SK-N-SH treated with all-trans-retinoic acid at 6 μM for 48 hours (cell line): Measurements from ENCODE around the gene SEMA5A.

Experiments used
- ATAC-seq: fragments of 200-7000 bp; cut with Tn5 transposase; 3 replicates; pipeline ENCODE4 v1.9.1; 2020; ENCODE audit warnings: mild to moderate bottlenecking, moderate library complexity
- BACH2 ChIP-seq: fragments of 250-450 bp; sonication (Bioruptor Pico); IDR thresholded peaks from 2 replicates; pipeline ENCODE4 v1.9.0; 2021; ENCODE audit warnings: mild to moderate bottlenecking, borderline replicate concordance
- CSDC2 ChIP-seq: fragments of 250-450 bp; sonication (Bioruptor Pico); IDR thresholded peaks from 2 replicates; pipeline ENCODE4 v1.5.0; 2020; ENCODE audit warnings: mild to moderate bottlenecking, moderate library complexity
- ESRRG ChIP-seq: fragments of 250-450 bp; sonication (Bioruptor Pico); IDR thresholded peaks from 2 replicates; pipeline ENCODE4 v1.6.1; 2021; ENCODE audit warnings: mild to moderate bottlenecking
- GLIS3 ChIP-seq: fragments of 250-450 bp; sonication (Bioruptor Pico); IDR thresholded peaks from 2 replicates; pipeline ENCODE4 v1.5.0; 2020; ENCODE audit warnings: mild to moderate bottlenecking, moderate library complexity
- ISL1 ChIP-seq: fragments of 250-450 bp; sonication (Bioruptor Pico); IDR thresholded peaks from 2 replicates; pipeline ENCODE4 v2.1.2; 2022; ENCODE audit warnings: mild to moderate bottlenecking, moderate library complexity
- OSR1 ChIP-seq: fragments of 250-450 bp; sonication (Bioruptor Pico); IDR thresholded peaks from 2 replicates; pipeline ENCODE4 v1.8.0; 2022; ENCODE audit warnings: moderate library complexity, mild to moderate bottlenecking, inconsistent platforms
- PPARA ChIP-seq: fragments of 250-450 bp; sonication (Bioruptor Pico); IDR thresholded peaks from 2 replicates; pipeline ENCODE4 v1.5.0; 2020; ENCODE audit warnings: mild to moderate bottlenecking, borderline replicate concordance
- SNAI2 ChIP-seq: fragments of 250-450 bp; sonication (Bioruptor Pico); IDR thresholded peaks from 2 replicates; pipeline ENCODE4 v1.5.0; 2020; ENCODE audit warnings: mild to moderate bottlenecking, moderate library complexity
- TCF4 ChIP-seq: fragments of 250-450 bp; sonication (Bioruptor Pico); IDR thresholded peaks from 2 replicates; pipeline ENCODE4 v1.8.0; 2021; ENCODE audit warnings: mild to moderate bottlenecking, moderate library complexity, borderline replicate concordance
- TOX ChIP-seq: fragments of 250-450 bp; sonication (Bioruptor Pico); IDR thresholded peaks from 2 replicates; pipeline ENCODE4 v1.8.0; 2021; ENCODE audit warnings: mild to moderate bottlenecking, moderate library complexity, borderline replicate concordance
- ZC3H10 ChIP-seq: fragments of 250-450 bp; sonication (Bioruptor Pico); IDR thresholded peaks from 2 replicates; pipeline ENCODE4 v1.5.1; 2021; ENCODE audit warnings: mild to moderate bottlenecking, moderate library complexity
- ZFP3 ChIP-seq: fragments of 250-450 bp; sonication (Bioruptor Pico); IDR thresholded peaks from 2 replicates; pipeline ENCODE4 v1.5.0; 2020; ENCODE audit warnings: mild to moderate bottlenecking, moderate library complexity
- ZNF565 ChIP-seq: fragments of 450-650 bp; formaldehyde crosslinking; conservative IDR thresholded peaks from 2 replicates; pipeline ENCODE4 v1.5.0; 2020; ENCODE audit warnings: low read depth, mild to moderate bottlenecking, moderate library complexity
- ZNF70 ChIP-seq: fragments of 450-650 bp; formaldehyde crosslinking; IDR thresholded peaks from 2 replicates; pipeline ENCODE4 v1.5.0; 2020; ENCODE audit warnings: mild to moderate bottlenecking, moderate library complexity
- ZNF8 ChIP-seq: fragments of 450-650 bp; formaldehyde crosslinking; IDR thresholded peaks from 2 replicates; pipeline ENCODE4 v1.5.0; 2020; ENCODE audit warnings: mild to moderate bottlenecking, moderate library complexity
- TF ChIP-seq, protein P1 (sequence below): fragments of 250-450 bp; sonication (Bioruptor Pico); IDR thresholded peaks from 2 replicates; pipeline ENCODE4 v1.8.0; 2021; ENCODE audit warnings: low read depth, mild to moderate bottlenecking, moderate library complexity, borderline replicate concordance
- TF ChIP-seq, protein P2 (sequence below): fragments of 250-450 bp; sonication (Bioruptor Pico); IDR thresholded peaks from 2 replicates; pipeline ENCODE4 v1.5.1; 2020; ENCODE audit warnings: low read depth, mild to moderate bottlenecking, moderate library complexity
- TF ChIP-seq, protein P3 (sequence below): fragments of 250-450 bp; sonication (Bioruptor Pico); IDR thresholded peaks from 2 replicates; pipeline ENCODE4 v1.8.0; 2020; ENCODE audit warnings: mild to moderate bottlenecking, moderate library complexity, borderline replicate concordance
- TF ChIP-seq, protein P4 (sequence below): fragments of 250-450 bp; sonication (Bioruptor Pico); IDR thresholded peaks from 2 replicates; pipeline ENCODE4 v1.5.0; 2020; ENCODE audit warnings: mild to moderate bottlenecking, moderate library complexity
- TF ChIP-seq, protein P5 (sequence below): fragments of 250-450 bp; sonication (Bioruptor Pico); IDR thresholded peaks from 2 replicates; pipeline ENCODE4 v1.5.1; 2021; ENCODE audit warnings: mild to moderate bottlenecking, moderate library complexity

The SEMA5A gene

DNA sequence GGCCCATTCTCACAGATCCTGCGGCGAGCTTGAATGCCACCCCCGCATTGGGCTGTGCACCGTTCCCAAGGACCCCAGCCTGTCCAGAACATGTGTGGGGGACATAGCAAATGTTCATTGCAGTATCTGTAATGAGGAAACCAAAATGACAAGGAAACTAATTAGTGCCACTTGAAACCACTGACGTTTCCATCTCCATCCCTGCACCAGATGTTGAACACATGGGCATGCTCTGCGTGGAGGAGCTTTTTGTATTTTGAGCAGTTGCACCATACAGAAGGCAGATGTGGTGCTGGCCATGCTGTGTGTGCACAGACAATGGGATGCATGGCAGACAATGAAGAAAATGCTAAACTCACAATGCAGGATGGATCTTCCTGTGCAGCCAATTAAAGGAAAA is 437.7 kb downstream of the SEMA5A start (continued):
- no peak for TF ChIP-seq ZFP3 (CRISPR knock-in tag)

DNA sequence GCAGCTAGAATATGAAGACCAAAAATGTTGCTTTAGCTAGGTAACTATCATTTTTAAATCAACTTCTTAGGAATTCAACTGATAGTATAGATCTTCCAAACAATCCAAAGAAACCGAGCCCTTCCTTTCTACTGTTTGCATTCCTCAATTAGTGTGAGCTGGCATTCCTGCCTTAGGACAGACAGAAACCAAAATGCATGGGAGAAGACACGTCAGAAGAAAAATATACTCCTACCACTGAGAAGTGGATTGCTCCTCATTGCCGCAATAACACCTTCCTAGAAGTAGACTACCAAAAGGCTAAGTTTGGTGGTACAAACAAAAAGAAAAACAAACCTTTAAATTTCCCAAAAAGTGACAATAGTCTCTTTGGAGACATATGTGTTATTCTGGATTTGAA is 440.0 kb downstream of the SEMA5A start:
- no peak for ATAC-seq
- no peak for TF ChIP-seq TCF4 (CRISPR knock-in tag)
- no peak for TF ChIP-seq ISL1 (CRISPR knock-in tag)
- TF ChIP-seq, protein P1, sequence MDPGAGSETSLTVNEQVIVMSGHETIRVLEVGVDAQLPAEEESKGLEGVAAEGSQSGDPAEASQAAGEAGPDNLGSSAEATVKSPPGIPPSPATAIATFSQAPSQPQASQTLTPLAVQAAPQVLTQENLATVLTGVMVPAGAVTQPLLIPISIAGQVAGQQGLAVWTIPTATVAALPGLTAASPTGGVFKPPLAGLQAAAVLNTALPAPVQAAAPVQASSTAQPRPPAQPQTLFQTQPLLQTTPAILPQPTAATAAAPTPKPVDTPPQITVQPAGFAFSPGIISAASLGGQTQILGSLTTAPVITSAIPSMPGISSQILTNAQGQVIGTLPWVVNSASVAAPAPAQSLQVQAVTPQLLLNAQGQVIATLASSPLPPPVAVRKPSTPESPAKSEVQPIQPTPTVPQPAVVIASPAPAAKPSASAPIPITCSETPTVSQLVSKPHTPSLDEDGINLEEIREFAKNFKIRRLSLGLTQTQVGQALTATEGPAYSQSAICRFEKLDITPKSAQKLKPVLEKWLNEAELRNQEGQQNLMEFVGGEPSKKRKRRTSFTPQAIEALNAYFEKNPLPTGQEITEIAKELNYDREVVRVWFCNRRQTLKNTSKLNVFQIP (CRISPR knock-in tag): no peak
- TF ChIP-seq, protein P2, sequence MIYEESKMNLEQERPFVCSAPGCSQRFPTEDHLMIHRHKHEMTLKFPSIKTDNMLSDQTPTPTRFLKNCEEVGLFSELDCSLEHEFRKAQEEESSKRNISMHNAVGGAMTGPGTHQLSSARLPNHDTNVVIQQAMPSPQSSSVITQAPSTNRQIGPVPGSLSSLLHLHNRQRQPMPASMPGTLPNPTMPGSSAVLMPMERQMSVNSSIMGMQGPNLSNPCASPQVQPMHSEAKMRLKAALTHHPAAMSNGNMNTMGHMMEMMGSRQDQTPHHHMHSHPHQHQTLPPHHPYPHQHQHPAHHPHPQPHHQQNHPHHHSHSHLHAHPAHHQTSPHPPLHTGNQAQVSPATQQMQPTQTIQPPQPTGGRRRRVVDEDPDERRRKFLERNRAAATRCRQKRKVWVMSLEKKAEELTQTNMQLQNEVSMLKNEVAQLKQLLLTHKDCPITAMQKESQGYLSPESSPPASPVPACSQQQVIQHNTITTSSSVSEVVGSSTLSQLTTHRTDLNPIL: no peak
- TF ChIP-seq, protein P3, sequence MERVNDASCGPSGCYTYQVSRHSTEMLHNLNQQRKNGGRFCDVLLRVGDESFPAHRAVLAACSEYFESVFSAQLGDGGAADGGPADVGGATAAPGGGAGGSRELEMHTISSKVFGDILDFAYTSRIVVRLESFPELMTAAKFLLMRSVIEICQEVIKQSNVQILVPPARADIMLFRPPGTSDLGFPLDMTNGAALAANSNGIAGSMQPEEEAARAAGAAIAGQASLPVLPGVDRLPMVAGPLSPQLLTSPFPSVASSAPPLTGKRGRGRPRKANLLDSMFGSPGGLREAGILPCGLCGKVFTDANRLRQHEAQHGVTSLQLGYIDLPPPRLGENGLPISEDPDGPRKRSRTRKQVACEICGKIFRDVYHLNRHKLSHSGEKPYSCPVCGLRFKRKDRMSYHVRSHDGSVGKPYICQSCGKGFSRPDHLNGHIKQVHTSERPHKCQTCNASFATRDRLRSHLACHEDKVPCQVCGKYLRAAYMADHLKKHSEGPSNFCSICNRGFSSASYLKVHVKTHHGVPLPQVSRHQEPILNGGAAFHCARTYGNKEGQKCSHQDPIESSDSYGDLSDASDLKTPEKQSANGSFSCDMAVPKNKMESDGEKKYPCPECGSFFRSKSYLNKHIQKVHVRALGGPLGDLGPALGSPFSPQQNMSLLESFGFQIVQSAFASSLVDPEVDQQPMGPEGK (CRISPR knock-in tag): no peak
- no peak for TF ChIP-seq CSDC2 (CRISPR knock-in tag)
- TF ChIP-seq BACH2 (CRISPR knock-in tag): no peak

DNA sequence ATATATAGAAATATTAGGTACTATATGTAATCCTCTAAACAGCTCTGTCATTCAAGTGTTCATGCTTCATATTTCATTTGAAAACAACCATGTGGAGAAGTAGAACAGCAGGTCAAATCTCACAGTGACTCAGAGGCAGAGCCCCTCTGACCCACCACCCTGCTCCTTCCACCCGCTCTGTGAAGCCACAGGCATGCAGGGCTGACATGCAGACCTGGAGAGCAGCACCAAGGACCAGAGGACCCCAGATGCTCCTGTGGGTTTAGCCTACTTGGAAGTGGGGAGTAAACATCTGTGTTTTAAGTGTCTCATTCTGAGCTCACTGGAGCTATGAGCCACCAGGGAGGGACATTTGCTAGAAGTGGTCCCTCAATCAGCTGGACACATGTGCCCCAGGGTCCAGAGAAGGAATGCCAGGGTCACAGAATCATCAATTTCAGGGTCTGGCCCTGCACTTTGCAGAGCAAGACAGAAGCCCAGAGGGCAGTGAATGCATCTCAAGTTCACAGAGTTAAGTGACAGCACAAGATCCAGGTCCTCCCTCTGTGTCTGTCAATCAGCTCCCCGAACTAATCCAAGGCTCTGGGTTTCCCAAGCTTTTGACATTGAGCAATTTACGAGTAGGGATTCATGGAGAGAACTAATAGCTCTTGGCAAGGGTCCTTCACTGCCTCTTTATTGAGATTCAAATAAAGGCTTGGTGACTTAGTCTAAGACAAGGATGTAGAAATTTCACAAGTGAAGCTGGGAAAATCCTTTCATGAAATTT is 441.1 kb downstream of the SEMA5A start:
- no peak for ATAC-seq

More for the DNA sequence above, 441.1 kb downstream of the SEMA5A start:
- TF ChIP-seq TOX (CRISPR knock-in tag) (no peak), ZC3H10 (no peak), TCF4 (CRISPR knock-in tag) (no peak), ZNF70 (CRISPR knock-in tag) (no peak), SNAI2 (CRISPR knock-in tag) (no peak), ESRRG (CRISPR knock-in tag) (no peak), OSR1 (CRISPR knock-in tag) (no peak), ZNF8 (no peak), GLIS3 (no peak), ZNF565 (CRISPR knock-in tag) (no peak), ISL1 (CRISPR knock-in tag) (no peak), BACH2 (CRISPR knock-in tag) (no peak), ZFP3 (CRISPR knock-in tag) (no peak), PPARA (CRISPR knock-in tag) (no peak)
- TF ChIP-seq, protein P3 (CRISPR knock-in tag): no peak
- TF ChIP-seq, protein P4, sequence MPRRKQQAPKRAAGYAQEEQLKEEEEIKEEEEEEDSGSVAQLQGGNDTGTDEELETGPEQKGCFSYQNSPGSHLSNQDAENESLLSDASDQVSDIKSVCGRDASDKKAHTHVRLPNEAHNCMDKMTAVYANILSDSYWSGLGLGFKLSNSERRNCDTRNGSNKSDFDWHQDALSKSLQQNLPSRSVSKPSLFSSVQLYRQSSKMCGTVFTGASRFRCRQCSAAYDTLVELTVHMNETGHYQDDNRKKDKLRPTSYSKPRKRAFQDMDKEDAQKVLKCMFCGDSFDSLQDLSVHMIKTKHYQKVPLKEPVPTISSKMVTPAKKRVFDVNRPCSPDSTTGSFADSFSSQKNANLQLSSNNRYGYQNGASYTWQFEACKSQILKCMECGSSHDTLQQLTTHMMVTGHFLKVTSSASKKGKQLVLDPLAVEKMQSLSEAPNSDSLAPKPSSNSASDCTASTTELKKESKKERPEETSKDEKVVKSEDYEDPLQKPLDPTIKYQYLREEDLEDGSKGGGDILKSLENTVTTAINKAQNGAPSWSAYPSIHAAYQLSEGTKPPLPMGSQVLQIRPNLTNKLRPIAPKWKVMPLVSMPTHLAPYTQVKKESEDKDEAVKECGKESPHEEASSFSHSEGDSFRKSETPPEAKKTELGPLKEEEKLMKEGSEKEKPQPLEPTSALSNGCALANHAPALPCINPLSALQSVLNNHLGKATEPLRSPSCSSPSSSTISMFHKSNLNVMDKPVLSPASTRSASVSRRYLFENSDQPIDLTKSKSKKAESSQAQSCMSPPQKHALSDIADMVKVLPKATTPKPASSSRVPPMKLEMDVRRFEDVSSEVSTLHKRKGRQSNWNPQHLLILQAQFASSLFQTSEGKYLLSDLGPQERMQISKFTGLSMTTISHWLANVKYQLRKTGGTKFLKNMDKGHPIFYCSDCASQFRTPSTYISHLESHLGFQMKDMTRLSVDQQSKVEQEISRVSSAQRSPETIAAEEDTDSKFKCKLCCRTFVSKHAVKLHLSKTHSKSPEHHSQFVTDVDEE: no peak
- TF ChIP-seq, protein P5, sequence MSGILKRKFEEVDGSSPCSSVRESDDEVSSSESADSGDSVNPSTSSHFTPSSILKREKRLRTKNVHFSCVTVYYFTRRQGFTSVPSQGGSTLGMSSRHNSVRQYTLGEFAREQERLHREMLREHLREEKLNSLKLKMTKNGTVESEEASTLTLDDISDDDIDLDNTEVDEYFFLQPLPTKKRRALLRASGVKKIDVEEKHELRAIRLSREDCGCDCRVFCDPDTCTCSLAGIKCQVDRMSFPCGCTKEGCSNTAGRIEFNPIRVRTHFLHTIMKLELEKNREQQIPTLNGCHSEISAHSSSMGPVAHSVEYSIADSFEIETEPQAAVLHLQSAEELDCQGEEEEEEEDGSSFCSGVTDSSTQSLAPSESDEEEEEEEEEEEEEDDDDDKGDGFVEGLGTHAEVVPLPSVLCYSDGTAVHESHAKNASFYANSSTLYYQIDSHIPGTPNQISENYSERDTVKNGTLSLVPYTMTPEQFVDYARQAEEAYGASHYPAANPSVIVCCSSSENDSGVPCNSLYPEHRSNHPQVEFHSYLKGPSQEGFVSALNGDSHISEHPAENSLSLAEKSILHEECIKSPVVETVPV (CRISPR knock-in tag): no peak
